Right atrium auricular region (tissue), 2 donors: Measurements from ENCODE around the gene AGAP9. TPM values are rescaled to one million over a fixed set of nuclear protein-coding genes. Genes with fewer than 3 reads are reported as not detected.
A peak's percentile ranks its signal among the peaks of the same experiment; 100 is the strongest.
"Not testable (repeated sequence)": the region's sequence is repeated elsewhere in the genome, so short reads cannot be mapped to it uniquely, and the experiment has no call there.

ENCODE experiments used
- DNase-seq: peaks from one replicate; pipeline ENCODE4 v3.0.0-alpha.2; 2019; ENCODE audit warnings: low spot score
- H3K27ac ChIP-seq, 2 donors: fragments of 200-600 bp; sonication (generic); 1 replicate in 1 of 2; 2 replicates in 1 of 2; pipeline ENCODE4 v1.5.1; 2016 to 2019
- H3K27me3 ChIP-seq, 2 donors: fragments of 200-600 bp; sonication (generic); one replicate each; pipeline versions ENCODE4 v1.5.1 to v1.6.0; 2017 to 2019
- H3K36me3 ChIP-seq: fragments of 200-600 bp; sonication (generic); one replicate; pipeline ENCODE4 v1.5.1; 2016
- H3K4me1 ChIP-seq, 2 donors: fragments of 200-600 bp; sonication (generic); one replicate each; pipeline versions ENCODE4 v1.5.1 to v1.6.0; 2017 to 2019
- H3K4me3 ChIP-seq, 2 donors: fragments of 200-600 bp; sonication (generic); 1 replicate in 1 of 2; 2 replicates in 1 of 2; pipeline ENCODE4 v1.5.1; 2017 to 2019; ENCODE audit warnings: mild to moderate bottlenecking in 1 of 2, moderate library complexity in 1 of 2
- H3K9me3 ChIP-seq, 2 donors: fragments of 200-600 bp; sonication (generic); one replicate each; pipeline ENCODE4 v1.5.1; 2019
- total RNA-seq, 2 donors: library from RNA; depleted of rRNA; stranded (reverse); fragments of >200 nt; gene quantifications; one replicate each; pipeline ENCODE4 v1.1.0, GENCODE V29; 2016
- TF ChIP-seq, protein P1 (sequence below), 2 donors: fragments of 200-600 bp; sonication (generic); IDR thresholded peaks; one replicate each; pipeline ENCODE4 v1.5.1; 2019; ENCODE audit warnings: antibody characterized with exemption in 2 of 2

The AGAP9 gene
- total RNA-seq, 2 donors from 2014 or later, result 1.0 to 4.5 TPM

DNA sequence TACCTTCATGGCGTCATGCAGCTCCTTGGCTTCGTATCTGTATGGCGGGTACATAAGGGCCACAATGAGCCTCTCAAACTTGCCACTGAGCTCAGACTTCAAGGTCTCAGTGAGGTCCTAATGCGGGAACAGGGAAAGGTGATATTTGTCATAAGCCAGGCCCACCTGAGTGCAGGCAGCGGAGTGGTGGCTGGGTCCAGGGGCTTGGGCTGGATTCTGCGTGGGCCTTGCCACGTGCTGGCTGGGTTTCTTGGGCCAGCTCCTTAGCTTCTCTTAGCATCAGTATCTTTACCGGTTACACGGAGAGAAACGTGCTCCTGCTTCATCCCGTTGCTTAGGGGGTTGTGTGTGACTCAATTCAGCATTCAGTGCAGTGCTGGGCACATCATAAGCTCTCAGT lies 46.4 kb downstream of the AGAP9 start:
- not testable (repeated sequence) for H3K9me3 ChIP-seq, H3K4me3 ChIP-seq, H3K27ac ChIP-seq, H3K27me3 ChIP-seq, H3K4me1 ChIP-seq, DNase-seq, H3K36me3 ChIP-seq

DNA sequence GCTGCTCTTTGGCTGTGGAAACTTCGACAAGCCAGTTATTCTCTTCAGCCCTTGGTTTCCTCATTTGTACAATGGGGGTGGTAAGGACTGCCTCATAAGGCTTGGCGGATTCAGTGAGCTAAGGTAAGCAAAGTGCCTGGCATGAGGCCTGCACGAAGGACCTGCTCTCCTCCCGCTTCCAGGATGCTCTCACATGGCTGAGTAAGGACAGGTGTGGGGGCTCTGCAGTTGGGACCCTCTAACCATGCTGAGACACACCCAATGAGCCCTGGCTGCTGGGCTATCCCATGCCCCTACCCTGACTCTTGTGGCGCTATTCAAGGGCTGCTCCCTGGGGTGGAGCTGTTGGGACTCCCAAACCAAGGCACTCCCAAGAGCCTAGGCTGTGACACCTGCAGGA lies 48.3 kb downstream of the AGAP9 start:
- H3K27ac ChIP-seq, DNase-seq, H3K4me3 ChIP-seq, H3K4me1 ChIP-seq, H3K9me3 ChIP-seq, H3K36me3 ChIP-seq, H3K27me3 ChIP-seq: not testable (repeated sequence)

DNA sequence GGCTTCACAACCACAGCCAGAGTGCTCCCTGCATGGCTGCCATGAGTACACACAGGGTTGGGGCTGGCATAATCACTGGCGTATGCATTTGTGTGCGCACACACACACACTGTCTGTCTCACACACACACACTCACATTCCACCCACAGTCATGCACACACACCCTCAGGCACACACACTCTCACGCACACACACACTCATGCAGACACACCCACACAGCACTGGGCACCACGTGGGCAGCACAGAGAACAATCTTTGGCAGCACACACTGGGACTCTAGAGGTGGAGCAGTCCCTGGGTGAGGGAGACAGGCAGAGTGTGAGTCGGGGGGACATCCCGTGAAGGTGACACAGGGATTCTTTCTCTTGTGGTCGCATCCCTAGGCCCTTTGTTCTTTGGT lies 49.9 kb downstream of the AGAP9 start:
- H3K36me3 ChIP-seq, H3K27me3 ChIP-seq, H3K27ac ChIP-seq, H3K9me3 ChIP-seq, H3K4me3 ChIP-seq, DNase-seq, H3K4me1 ChIP-seq: not testable (repeated sequence)

DNA sequence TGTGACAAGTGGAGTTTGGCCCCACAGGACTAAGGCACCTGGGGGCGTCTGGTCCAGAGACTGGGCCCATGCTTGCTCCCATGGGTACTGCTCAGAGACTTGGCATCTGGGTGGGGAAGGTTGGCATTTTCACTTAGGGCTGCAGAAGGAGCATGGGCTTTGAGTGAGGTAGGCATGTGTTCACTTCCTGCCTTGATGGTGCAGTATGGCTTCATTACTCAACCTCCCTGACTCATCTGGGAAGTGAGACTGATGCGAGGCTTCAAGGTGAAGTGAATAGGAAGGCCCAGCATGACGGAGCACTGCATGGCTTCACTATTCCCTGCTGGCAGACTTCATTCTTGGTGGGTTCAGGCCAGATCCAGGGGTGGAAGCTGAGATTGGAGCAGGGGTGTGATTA lies 50.8 kb downstream of the AGAP9 start:
- not testable (repeated sequence) for H3K27ac ChIP-seq, H3K4me3 ChIP-seq, DNase-seq, H3K4me1 ChIP-seq, H3K9me3 ChIP-seq, H3K27me3 ChIP-seq, H3K36me3 ChIP-seq

DNA sequence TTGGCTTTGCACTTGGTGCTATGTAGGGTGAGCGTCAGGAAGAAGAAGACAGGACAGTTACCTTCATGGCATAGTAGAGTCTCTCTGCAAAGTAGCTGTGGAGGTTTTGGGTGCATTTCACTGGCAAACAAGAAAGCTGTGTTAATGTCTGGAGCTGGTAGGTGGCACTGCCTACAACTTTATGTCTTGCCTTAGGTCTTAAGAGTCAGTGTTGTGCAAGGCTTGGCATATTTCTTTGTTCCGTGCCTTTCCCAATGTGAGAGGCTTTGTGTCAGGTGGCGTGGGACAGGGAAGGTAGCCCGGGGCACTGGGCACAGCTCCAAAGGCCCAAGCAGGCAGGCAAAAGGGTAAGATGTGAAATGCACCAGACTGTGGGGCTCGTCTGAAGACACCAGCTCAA lies 51.4 kb downstream of the AGAP9 start:
- H3K4me1 ChIP-seq, H3K27ac ChIP-seq, H3K4me3 ChIP-seq, DNase-seq, H3K36me3 ChIP-seq, H3K9me3 ChIP-seq, H3K27me3 ChIP-seq: not testable (repeated sequence)

DNA sequence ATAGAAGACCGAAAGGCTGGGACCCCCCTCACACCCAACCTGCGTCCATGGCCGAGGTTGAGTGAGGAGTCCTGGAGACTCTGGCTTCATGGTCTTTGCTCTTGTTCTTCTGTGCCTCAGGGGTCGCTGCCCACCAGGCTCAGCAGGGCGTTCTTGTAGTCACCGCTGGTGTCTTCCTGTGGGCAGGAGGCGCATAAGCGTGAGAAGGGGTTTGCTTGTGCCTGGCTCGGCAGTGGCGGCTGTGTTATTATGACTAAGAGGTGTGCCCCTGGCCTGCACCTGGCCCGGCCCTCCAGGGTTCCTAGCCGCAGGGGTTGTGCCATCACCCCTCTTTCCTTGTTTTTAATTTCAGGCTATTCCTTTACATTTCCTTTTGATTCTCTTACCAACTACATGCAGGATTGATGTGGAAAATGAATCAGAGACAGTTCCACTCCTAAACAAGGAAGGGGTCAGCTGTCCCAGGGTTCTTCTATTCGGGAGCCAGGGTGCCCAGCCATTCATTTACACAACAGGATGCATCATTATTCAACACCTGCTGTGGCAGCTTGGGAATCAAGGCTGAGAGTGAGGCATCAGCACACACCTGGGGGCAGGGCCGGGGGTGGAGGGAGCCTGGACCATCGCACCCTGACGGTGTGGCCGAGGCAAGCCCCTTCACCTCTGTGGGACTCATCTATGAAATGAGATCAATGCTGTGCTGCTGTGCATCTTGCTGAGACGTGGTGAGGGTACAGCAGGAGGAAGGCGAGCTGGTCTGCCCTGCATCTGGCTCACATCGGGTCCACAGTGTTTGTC lies 54.5 kb downstream of the AGAP9 start:
- not testable (repeated sequence) for H3K27me3 ChIP-seq, H3K27ac ChIP-seq, H3K36me3 ChIP-seq, H3K4me3 ChIP-seq, H3K4me1 ChIP-seq, H3K9me3 ChIP-seq, DNase-seq

DNA sequence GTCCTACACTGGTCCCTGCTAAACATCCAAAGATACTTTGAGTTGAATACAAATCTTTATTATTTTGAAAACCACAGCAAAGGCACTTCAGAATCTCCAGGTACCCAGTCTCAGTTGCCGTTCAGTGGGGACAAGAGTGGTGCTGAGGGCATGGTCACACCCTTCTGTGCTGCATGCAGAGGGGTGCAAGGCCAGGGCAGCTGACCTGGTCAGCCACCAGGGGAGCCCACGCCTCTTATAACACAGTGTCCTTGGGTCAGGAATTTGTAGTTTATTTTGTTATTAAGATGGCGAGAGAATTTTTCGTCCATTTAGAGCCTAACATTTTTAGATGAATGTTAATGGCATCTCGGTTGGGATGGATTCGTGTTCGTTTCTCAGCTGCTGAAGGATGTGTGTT lies 55.5 kb downstream of the AGAP9 start:
- not testable (repeated sequence) for DNase-seq, H3K9me3 ChIP-seq, H3K4me1 ChIP-seq, H3K4me3 ChIP-seq, H3K27me3 ChIP-seq, H3K36me3 ChIP-seq, H3K27ac ChIP-seq

DNA sequence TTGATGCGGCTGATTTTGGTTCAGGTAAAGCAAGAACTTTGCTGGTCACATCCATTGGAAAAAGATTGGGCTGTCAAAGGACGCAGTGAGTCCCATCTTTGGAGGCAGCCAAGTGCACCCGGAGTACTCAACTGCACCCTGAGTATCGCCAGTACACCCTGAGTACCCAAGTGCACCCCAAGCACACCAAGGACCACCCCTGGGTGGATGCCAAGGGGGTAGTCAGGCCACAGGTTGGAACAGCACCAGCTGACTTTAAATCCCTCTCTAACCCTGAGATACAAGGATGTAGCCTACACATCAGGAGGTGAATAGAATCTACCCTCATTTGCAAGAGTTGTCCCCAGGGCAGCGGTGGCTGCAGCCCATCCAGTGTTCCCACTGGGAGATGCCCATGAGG lies 56.0 kb downstream of the AGAP9 start:
- H3K27me3 ChIP-seq, DNase-seq: not testable (repeated sequence)

DNA sequence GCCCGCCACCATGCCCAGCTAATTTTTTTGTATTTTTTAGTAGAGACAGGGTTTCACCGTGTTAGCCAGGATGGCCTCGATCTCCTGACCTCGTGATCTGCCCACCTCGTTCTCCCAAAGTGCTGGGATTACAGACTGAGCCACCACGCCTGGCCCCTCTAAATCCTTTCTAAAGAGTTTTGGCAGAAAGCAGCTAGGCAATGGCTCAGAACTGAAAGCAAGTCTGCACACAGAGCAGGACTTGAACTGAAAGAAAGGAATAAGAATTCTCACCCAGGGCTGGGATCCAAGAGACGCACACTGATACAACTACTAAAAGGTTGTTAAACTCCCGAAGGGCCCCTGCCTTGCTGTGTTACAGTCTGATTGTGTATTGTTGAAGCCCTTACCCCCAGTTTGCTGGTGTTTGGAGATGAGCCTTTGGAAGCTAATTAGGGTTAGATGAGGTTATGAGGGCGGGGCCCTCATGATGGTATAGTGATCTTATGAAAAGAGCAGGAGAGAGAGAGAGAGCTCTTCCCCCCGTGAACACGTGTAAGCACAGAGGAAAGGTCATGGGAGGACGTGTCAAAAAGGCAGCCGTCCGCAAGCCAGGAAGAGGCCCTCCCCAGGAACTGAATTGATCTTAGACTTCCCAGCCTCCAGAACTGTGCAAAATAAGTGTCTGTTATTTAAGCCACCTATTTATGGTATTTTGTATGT lies 58.1 kb downstream of the AGAP9 start:
- not testable (repeated sequence) for H3K27me3 ChIP-seq, DNase-seq, H3K27ac ChIP-seq, H3K4me3 ChIP-seq, H3K4me1 ChIP-seq, H3K9me3 ChIP-seq, H3K36me3 ChIP-seq

More for the DNA sequence above, 56.0 kb downstream of the AGAP9 start:
- H3K9me3 ChIP-seq, H3K36me3 ChIP-seq, H3K4me3 ChIP-seq, H3K4me1 ChIP-seq, H3K27ac ChIP-seq: not testable (repeated sequence)

DNA sequence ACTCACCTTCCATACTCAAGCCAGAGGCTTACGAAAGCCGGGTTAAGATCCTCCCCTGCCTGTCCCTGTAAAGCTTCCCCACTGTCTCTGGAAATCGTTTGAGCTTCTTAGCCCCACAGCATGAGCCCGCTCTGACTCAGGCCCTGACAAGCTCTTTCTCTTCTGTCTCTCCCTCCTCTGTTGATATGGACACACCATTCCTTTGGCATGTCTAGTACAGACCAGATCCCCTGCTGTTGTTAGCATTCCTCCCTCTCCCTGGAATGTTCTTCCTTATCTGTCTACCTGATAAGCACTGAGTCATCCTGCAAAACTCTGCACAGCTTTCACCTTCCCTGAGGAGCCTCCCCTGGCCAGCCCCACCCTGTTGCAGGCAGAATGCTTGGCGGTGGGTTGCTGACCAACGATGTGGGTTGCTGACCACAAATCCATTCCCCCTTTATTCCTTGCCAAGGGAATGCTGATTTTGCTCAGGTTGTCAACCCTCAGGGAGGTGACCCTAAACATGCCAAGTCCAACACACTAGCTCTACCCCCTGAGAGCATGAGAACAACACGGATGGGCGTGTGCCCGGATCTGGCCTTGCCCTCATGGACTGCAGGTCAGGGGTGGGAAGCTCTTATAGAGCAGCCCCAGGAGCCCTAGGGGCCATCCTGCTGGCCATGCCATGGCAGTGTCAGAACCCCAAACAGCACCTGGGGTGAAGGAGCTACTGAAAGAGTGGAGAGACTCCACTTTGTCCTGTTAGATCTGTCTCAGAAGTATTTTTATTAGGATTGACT lies 60.7 kb downstream of the AGAP9 start:
- DNase-seq, H3K27me3 ChIP-seq, H3K36me3 ChIP-seq, H3K4me3 ChIP-seq, H3K4me1 ChIP-seq, H3K27ac ChIP-seq, H3K9me3 ChIP-seq: not testable (repeated sequence)

DNA sequence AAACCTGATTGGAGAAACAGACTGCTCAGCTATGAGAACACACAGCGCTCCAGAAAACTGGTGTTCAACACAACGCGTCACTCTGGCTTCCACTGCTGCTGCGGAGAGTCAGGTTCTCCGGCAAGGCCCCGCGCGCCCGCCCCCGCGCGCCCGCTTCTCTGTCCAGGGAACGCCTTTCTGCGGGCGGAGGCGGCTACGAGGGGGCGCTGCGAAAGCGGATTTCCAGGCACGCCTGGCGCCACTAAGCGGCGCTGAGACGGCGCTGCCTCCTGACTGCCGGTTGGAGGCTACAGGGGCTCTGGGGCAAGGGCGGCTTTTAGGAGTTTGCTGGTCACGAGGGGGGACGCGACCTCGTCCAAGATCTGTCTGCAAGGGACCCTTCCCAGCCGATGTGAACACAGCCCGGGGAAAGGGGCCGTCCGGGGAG lies 62.2 kb downstream of the AGAP9 start:
- H3K9me3 ChIP-seq, H3K4me1 ChIP-seq, H3K27ac ChIP-seq, H3K27me3 ChIP-seq, H3K36me3 ChIP-seq: not testable (repeated sequence)
- peak; percentile 67 for DNase-seq
- TF ChIP-seq, protein P1, sequence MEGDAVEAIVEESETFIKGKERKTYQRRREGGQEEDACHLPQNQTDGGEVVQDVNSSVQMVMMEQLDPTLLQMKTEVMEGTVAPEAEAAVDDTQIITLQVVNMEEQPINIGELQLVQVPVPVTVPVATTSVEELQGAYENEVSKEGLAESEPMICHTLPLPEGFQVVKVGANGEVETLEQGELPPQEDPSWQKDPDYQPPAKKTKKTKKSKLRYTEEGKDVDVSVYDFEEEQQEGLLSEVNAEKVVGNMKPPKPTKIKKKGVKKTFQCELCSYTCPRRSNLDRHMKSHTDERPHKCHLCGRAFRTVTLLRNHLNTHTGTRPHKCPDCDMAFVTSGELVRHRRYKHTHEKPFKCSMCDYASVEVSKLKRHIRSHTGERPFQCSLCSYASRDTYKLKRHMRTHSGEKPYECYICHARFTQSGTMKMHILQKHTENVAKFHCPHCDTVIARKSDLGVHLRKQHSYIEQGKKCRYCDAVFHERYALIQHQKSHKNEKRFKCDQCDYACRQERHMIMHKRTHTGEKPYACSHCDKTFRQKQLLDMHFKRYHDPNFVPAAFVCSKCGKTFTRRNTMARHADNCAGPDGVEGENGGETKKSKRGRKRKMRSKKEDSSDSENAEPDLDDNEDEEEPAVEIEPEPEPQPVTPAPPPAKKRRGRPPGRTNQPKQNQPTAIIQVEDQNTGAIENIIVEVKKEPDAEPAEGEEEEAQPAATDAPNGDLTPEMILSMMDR (IDR thresholded peaks at IDR 0.05), result peak in 1 of 2 donors; percentile 54
- H3K4me3 ChIP-seq, result peak overlapping the region in 1 of 2 donors; percentile 13
